NCI-H2196 treated with DMSO at 0.1 percent for 48 hours (cell line): ENCODE results near the gene TJP3.

Source experiments
- DNase-seq: peaks from one replicate; lab custom pipeline; 2025; ENCODE audit not compliant: unreplicated experiment; lab: John Stamatoyannopoulos, UW

TJP3 gene

DNA sequence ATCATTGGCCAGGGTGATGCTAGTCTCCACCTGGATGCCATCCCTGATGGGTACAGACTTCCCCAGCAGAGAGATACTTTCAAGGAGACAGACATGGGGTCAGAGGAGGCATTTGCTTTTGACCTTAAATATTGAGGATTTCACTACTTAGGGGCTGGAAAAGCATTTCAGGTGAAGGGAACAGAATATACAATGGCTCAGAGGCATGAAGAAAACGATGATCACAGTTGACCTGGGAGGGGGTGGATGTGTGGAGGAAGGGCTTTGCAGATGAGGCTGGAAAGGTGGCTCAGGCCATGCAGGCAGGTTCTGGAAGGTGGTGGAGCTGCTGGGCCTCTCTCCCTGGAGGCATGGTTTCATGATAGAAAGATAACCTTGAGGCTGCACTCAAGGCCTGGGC is 74.1 kb downstream of the TJP3 start:
- DNase-seq, result no peak

DNA sequence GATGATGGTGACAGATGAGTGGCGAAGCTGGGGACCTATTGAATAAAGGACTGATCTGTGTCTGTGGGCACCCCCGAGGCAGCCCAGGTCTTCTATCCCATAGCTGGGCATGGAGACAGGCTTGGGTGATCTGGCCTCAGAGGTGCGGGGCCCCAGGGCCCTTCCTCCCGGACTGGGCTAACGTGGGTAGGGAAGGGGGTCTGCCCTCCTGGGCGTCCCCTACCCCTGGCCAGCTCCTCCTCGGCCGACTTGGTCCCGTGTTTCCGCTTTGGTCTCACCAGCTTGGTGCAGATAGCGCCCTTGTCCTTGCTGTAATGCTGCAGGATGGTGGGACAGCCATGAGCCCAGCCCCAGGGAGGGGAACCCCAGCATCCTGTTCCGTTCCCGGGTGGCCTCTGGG is 74.7 kb downstream of the TJP3 start:
- no peak for DNase-seq

DNA sequence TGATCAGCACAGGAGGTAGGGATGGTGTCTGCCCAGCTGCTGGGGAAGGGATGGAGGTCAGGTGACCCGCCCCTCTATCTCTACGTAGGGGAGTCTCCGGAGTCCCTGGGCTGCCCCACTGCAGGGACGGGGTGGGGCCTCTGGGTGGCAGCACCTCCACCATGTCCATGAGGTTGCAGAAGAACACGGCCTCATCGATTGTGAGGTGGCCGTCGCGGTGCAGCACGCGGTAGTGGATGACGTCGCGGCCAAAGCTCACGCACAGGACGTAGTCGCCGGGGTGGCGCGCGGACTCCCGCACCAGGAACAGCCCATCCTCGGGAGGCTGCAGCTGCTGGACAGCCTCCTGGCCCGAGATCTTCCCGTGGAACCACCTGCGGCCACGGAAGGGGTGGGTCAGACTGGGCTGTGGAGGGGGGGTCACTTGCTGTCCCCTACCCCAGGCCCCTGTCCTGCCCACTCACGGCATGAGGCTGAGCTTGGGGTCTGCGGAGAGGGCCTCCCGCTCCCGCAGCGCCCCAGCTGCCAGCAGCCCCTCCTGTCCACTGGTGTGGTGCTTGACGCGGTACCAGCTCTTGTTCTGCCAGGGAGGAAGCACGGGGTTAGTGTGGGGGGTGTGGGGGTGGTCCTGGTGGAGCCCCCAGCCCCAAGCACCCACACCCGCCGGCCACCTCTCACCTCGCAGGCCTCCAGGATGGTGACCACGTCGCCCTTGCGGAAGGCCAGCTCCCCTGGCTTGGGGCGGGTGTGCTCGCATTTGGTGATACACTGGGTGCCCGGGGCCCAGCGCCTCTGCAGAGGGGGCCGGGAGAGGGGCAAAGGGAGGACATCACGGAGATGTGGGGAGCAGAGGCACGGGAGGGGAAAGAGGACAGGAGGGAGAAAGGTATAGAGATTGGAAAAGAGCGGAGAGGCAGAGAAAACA is 75.7 kb downstream of the TJP3 start:
- no peak for DNase-seq

DNA sequence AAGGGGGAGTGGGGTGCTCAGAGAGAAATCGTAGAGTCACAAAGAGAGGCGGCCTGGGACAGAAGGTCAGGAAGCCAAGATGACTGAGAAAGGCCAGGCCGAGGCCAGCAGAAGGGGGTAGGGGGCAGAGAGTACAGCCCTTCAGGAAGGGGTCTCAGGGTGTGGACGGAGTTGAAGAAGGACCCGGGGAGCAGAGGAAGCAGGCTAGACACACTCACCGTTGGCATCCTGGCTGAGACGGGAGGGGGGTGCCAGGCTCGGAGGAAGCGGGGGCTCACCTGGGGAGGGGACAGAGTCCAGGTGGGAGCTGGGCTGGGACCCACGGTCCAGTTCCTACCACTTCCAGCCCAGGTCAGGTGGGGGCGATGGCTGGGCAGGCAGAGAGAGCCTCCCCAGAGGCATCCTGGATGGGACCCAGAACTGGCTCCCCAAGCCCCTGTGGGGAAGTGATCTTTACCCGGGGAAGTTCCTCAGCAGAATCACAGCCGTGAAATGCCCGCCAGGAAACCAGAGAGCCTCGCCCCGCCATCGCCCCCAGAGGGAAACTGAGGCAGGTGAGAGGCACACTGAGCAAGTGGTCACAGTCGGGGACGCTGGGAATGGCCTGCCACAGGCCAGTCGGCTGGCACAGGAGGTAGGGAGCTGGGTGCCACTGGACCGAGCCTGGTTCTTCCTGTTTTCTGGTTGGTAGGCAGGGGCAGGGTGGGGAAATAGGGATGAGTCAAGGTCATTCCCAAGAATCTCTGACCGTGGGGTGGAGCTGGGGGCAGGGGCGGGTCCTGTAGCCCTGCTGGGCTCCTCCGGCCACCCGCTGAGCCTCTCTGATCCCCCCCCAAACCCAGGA is 76.6 kb downstream of the TJP3 start:
- no peak for DNase-seq

DNA sequence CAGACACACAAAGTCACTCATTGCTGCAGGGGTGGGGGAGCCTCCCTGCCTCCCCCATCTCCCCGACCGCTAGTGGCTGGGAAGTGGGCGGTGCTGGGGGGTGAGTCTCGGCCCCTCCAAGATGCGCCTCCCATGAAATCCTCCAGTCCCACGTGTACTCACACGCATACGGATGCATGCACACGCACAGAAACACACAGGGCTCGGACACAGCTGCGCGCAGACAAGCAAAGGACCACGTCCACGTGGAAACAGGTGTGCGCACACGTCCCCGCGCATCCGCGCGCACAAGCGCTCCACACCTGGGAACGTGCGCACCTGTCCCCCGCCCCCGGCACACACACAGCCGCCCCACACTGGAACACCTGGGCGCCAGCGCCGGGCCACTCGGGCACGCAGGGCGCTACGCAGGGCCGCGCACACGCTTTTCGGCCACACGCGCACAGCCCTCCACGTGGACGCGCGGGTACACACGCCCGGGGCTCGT is 77.3 kb downstream of the TJP3 start:
- no peak for DNase-seq

DNA sequence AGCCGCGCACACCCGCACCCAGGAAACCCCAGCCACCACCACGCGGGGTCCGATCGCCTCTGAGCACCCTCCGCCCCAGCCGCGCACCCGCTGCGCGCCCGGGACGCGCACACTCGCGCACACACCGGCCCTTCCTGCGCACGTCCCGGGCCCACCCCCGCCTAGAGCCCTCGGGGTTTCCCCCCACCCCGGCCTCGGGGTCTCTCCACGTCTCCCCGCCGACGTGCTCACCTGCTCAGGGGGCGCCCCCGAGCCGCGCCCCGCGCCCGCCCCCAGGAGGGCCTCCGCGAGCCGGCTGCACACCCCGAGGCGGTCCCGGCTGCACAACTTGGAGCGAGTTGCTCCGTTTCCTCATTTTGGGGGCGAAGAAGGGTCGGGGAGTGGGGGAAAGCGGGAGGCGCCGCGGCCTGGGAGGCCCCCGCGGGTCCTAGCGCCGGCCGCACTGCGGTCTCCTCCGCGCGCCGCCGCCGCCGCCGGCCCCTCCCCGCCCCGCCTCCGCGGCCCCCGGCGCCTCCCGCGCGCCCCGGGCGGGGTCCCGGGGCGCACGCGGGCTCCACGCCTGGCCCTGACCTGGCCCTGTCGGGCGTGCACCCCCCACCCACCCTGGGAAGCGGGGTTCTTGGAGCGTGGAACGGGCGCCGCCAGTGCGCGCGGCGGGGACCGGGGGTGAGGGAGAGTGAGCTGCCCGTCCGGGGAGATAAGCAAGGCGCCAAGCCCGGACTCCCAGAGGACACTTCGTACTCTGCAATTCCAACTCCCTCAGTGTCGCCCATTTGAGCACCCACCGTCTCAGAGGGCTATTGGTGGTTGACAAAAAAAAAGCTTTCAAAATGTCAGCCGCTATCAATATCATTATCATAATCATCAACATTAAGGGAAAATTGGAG is 78.0 kb downstream of the TJP3 start, which contains the start of gene MATK:
Gene MATK (minus strand): TSS at position 444 of the 887 bp plus-strand sequence. CDS start 1,246 bp downstream, outside the sequence.
- no peak for DNase-seq

DNA sequence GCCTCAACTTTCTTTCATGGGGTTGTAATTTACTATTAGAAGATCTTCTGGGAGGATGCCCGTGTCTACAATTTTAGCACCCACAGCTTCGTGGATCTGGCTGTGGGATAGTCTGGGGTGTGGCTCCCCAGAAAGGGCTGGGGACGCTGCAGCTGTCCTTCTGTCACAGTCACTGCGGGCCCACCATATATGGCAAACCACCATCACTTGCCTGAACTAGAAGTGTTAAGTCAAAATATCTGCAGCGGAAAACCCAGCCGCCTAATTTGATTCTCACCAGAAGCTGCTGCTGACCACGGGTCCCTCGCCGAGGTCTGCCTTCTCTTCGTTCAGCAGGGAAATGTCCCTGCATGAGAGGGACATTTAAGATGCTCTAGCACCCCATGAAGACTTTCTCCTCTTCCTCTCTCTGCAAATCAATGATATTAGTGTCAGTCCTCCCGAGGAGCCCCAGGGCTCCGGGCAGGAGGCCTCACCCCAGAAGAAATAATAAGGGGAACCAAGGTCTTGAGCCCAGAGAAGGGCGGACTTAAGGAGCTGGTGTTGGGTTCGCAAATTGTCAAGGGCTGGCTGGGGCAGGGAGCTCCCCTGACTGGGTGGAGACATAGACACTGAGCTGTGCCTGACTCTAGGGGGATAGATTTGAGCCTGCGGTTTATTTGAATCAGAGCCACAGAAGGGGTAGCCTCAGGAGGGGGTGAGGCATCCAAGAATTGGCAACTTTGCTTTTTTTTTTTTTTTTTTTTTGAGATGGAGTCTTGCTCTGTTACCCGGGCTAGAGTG is 81.0 kb downstream of the TJP3 start:
- DNase-seq, result no peak

DNA sequence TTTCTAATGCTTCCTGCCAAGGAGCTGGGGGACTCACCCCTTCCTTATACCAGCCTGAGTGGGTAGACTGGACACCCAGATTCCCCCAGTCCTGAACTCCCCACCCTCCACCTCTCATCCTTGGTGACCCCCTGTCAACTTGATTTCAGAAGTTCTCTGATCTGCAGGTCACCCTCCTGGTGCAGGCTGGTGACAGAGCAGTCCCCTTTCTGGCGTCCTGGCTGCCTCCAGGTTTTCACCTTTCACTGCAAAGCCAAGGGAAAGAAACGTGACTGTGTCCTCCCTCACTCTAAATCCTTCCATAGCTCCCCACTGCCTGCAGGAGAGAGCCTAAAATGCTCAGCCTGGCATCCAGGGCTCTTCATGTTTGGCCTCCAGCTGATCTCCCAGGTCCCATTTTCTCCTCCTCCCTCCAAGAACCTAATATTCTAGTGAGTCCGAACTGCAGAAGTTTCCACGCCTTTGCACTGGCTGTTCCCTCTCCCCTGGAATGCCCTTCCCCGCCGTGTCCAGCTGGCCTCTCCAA is 82.1 kb downstream of the TJP3 start:
- no peak for DNase-seq

DNA sequence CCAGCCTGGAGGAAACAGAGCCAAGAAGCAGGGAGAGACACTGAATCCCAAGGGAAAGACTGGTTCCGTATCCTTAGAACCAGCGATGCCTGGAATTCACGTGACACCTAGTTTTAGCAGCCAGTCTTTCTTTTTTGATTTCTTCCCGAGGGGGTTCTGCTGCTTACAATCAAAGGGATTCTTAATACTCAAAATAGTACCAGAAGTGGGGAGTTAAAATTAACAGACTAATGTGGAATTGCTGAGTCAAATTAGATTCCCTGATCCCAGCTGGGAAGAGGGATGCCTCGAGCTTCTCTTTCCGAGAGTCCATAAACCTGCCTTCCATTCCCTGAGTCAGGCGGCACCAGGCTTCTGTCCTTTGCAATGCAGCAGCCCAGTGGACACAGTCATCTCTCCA is 82.8 kb downstream of the TJP3 start:
- no peak for DNase-seq

DNA sequence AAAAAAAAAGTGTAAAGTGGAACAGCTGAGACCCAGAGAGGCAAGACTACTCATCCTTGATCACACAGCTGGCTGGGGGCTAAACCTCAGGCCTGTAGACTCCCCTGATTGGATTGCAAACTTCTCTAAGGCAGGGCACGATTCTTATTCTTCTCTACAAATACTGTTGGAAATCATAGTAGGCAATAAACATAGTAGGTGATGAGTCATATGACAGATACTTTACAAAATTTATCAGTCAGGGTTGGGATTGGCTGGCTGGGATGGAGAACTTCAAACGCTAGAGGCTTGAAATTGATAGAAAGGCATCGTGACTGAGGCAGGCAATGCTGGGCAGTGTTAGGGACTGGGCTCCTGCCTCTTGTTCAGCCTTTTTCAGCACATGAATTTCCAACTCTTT is 83.9 kb downstream of the TJP3 start:
- DNase-seq, result no peak

DNA sequence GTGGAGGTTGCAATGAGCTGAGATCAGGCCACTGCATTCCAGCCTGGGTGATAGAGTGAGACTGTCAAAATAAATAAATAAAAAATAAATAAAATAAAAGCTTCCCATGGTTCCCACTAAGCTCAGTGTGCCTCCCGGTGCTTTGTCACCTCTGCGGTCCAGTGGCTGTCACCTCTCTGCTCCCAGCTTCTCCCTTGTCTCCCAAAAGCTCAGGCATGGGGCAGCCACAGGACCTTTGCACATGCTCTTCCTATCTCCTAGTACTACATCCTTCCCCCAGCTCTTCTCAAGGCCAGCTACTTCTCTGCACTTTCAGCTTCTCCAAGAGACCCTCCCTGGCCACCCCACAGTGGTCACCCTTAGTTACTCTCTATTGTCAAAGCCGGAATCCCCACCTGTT is 85.6 kb downstream of the TJP3 start:
- DNase-seq, result no peak

DNA sequence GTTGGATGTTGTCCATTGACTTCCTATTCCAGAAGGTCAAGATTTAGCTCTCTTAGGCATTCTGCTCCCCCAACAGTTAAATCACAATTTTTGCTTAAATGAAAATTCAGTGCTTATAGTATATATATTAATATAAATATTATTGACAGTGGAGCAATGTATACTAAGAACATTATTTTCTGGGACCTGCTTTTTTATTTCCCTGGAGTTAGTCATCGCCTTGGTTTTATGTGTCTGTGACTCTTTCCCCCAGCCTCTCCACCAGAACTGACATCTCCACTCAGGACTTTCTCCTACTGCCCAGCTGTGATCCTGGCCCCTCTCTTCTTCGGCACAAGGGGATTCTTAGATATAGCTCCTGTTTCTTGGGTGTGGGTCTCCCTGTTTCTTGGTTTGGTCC is 88.2 kb downstream of the TJP3 start:
- no peak for DNase-seq

DNA sequence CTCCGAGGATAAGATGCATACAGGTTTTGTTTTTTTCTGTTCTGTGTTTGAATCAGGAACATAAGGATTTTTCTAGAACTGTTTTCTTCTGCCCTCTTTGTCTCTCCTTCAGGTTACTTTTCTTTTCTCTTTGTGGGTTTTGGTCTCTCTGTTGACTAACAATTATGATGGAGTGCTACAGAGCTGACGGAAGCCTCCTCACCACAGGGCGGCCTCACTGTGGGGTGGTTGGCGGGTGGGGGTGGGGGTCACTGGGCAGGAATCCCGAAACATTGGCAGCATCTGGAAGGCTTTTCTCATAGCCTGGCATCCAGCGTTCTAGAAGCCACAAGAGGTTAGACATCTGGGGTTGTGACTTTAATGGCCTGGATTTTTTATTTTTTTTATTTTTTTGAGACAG is 90.0 kb downstream of the TJP3 start:
- DNase-seq, result no peak
